GM12891 (cell line): ENCODE results near the gene SERPIND1.

Experiments
- DNase-seq: peaks from one replicate; pipeline ENCODE4 v3.0.0; 2011; ENCODE audit warnings: low spot score; ENCODE audit not compliant: insufficient read length
- FAIRE-seq: peaks from 2 replicates; lab custom pipeline; 2011; peaks lifted over from hg19 to GRCh38; lab: Jason Lieb, UNC
- PAX5 ChIP-seq: IDR thresholded peaks from 2 replicates; pipeline ENCODE4 v1.6.1; 2011; ENCODE audit warnings: low read length, moderate library complexity, mild to moderate bottlenecking; ENCODE audit not compliant: insufficient read depth, severe bottlenecking
- POLR2A ChIP-seq: IDR thresholded peaks from 2 replicates; pipeline ENCODE4 v1.6.1; 2011; ENCODE audit warnings: low read depth, low read length, control low read depth
- POLR2AphosphoS5 ChIP-seq: IDR thresholded peaks from 2 replicates; pipeline ENCODE4 v1.6.1; 2011; ENCODE audit warnings: low read depth, low read length, control low read depth
- POU2F2 ChIP-seq: IDR thresholded peaks from 2 replicates; pipeline ENCODE4 v1.6.1; 2011; ENCODE audit warnings: low read depth, mild to moderate bottlenecking, control low read depth, low read length, moderate library complexity
- SPI1 ChIP-seq: IDR thresholded peaks from 2 replicates; pipeline ENCODE4 v1.6.1; 2011; ENCODE audit warnings: low read depth, low read length, control low read depth
- TAF1 ChIP-seq: IDR thresholded peaks from 2 replicates; pipeline ENCODE4 v1.6.1; 2011; ENCODE audit warnings: low read depth, low read length, control low read depth

The SERPIND1 gene

GRCh38 chr22:20803696-20804324 lies 29.9 kb downstream of the SERPIND1 start:
- DNase-seq, result no peak
- TF ChIP-seq TAF1 (no peak), POU2F2 (no peak), SPI1 (no peak), POLR2AphosphoS5 (no peak), PAX5 (no peak), POLR2A (no peak)
- peak; percentile 61 for FAIRE-seq

- FAIRE-seq (no peak), DNase-seq (no peak)
- no peak for TF ChIP-seq POU2F2
- no peak for TF ChIP-seq SPI1
- no peak for TF ChIP-seq TAF1
- no peak for TF ChIP-seq POLR2AphosphoS5
- no peak for TF ChIP-seq POLR2A
- no peak for TF ChIP-seq PAX5
Observed at GRCh38 chr22:20804650-20805049, 30.7 kb downstream of the SERPIND1 start.

- FAIRE-seq (no peak), DNase-seq (no peak)
- TF ChIP-seq POLR2A, result no peak
- TF ChIP-seq SPI1, result no peak
- no peak for TF ChIP-seq POLR2AphosphoS5
- no peak for TF ChIP-seq PAX5
- no peak for TF ChIP-seq TAF1
- no peak for TF ChIP-seq POU2F2
Observed at GRCh38 chr22:20805972-20806471, 32.1 kb downstream of the SERPIND1 start.

GRCh38 chr22:20807315-20807752 lies 33.4 kb downstream of the SERPIND1 start:
- TF ChIP-seq POLR2AphosphoS5 (no peak), POU2F2 (no peak)
- DNase-seq, result no peak
- FAIRE-seq, result no peak

- FAIRE-seq (no peak), DNase-seq (no peak)
- TF ChIP-seq SPI1, result no peak
- no peak for TF ChIP-seq POLR2AphosphoS5
- TF ChIP-seq POU2F2, result no peak
- no peak for TF ChIP-seq PAX5
- TF ChIP-seq TAF1, result no peak
- no peak for TF ChIP-seq POLR2A
Observed at GRCh38 chr22:20808844-20809243, 34.9 kb downstream of the SERPIND1 start.

GRCh38 chr22:20809538-20810185 lies 35.7 kb downstream of the SERPIND1 start:
- TF ChIP-seq SPI1 (no peak), TAF1 (no peak), POU2F2 (no peak), PAX5 (no peak), POLR2A (no peak), POLR2AphosphoS5 (no peak)
- DNase-seq (no peak), FAIRE-seq (no peak)

- no peak for TF ChIP-seq POU2F2
- no peak for TF ChIP-seq POLR2AphosphoS5
- TF ChIP-seq POLR2A, result no peak
- no peak for TF ChIP-seq SPI1
- TF ChIP-seq TAF1, result no peak
- no peak for TF ChIP-seq PAX5
- FAIRE-seq (no peak), DNase-seq (no peak)
Observed at GRCh38 chr22:20810645-20811044, 36.7 kb downstream of the SERPIND1 start.

GRCh38 chr22:20811171-20811570 lies 37.3 kb downstream of the SERPIND1 start:
- TF ChIP-seq POLR2AphosphoS5 (no peak), POLR2A (no peak), SPI1 (no peak), PAX5 (no peak), POU2F2 (no peak), TAF1 (no peak)
- FAIRE-seq, result no peak

GRCh38 chr22:20811971-20812660 lies 38.2 kb downstream of the SERPIND1 start:
- TF ChIP-seq POU2F2, result no peak
- TF ChIP-seq POLR2AphosphoS5, result no peak
- no peak for TF ChIP-seq POLR2A
- no peak for TF ChIP-seq SPI1
- FAIRE-seq, result no peak
- DNase-seq, result no peak

More at GRCh38 chr22:20811171-20811570, 37.3 kb downstream of the SERPIND1 start:
- DNase-seq, result no peak
